ENCODE results near the gene RPRD2. TPM values are rescaled to one million over a fixed set of nuclear protein-coding genes. Genes with fewer than 3 reads are reported as not detected.

The RPRD2 gene
- total and polyA plus RNA-seq, 2 of the 4 experiments (the other 2 are of a cell fraction), result 3.9 to 11.6 TPM

GRCh38 chr1:150332651-150333290 is 31.2 kb upstream of the RPRD2 start:
- Histone ChIP-seq H4K8ac (ENCODE audit: low read depth in 2 of 2, low read length in 2 of 2) (no peak overlapping the region), H2AFZ (replicated peaks; ENCODE audit: low read length, poor library complexity) (no peak overlapping the region), H3K14ac (replicated peaks; ENCODE audit: low read depth, low read length) (no peak overlapping the region), H2AK9ac (replicated peaks; ENCODE audit: low read depth, low read length, poor library complexity) (no peak overlapping the region), H3K9me1 (ENCODE audit: insufficient read depth, low read length) (no peaks in the 10 kb centered on the region), H3K4ac (ENCODE audit: low read depth, low read length) (no peak overlapping the region), H3K4me3 (ENCODE audit: insufficient read depth, low read depth, low read length) (no peak overlapping the region), H3K23ac (ENCODE audit: low read depth, low read length) (no peak overlapping the region), H3K4me1 (ENCODE audit: control insufficient read depth, insufficient read depth, low read length) (no peaks in the 10 kb centered on the region), H4K91ac (ENCODE audit: insufficient read depth, low read depth, low read length) (no peak overlapping the region), H3K9ac (ENCODE audit: low read depth, low read length) (no peak overlapping the region), H3K36me3 (ENCODE audit: control insufficient read depth, insufficient read depth, low read length) (peaks cover 54% of the 10 kb centered on the region), H3K18ac (ENCODE audit: low read depth, low read length) (no peak overlapping the region), H2BK20ac (ENCODE audit: low read depth, low read length) (no peak overlapping the region), H3K9me3 (ENCODE audit: control insufficient read depth, insufficient read depth, low read length) (no peaks in the 10 kb centered on the region), H2AK5ac (ENCODE audit: low read depth, low read length) (no peak overlapping the region), H4K20me1 (ENCODE audit: insufficient read depth, low read length) (no peaks in the 10 kb centered on the region; the same call in 1 of the 2 replicates), H3K27me3 (ENCODE audit: control insufficient read depth, insufficient read depth, low read length) (no peaks in the 10 kb centered on the region), H4K5ac (ENCODE audit: low read depth, low read length) (no peak overlapping the region), H2BK120ac (ENCODE audit: low read depth, low read length) (no peak overlapping the region), H3K4me2 (ENCODE audit: low read depth, low read length) (no peak overlapping the region), H3K56ac (ENCODE audit: extremely low read depth, insufficient read depth, low read length) (no peak overlapping the region), H3K79me1 (ENCODE audit: low read depth in 1 of 2, low read length in 2 of 2) (peaks cover 9 to 11% of the 10 kb centered on the region in 2 experiments), H3K27ac (ENCODE audit: insufficient read depth, low read length) (no peak overlapping the region), H2BK15ac (ENCODE audit: low read depth, low read length) (no peak overlapping the region), H2BK5ac (ENCODE audit: low read depth, low read length, poor library complexity, severe bottlenecking) (no peak overlapping the region)
- in situ Hi-C loops (cut with MboI; ENCODE audit: low sequenced_read_pairs) (no loop called here), intact Hi-C loops (cut with micrococcal nuclease) (no loop called here), dilution Hi-C loops (cut with HindIII; ENCODE audit: low sequenced_read_pairs, unreplicated experiment) (no loop called here)
- ChIA-PET CTCF (no interaction called here), POLR2A (ENCODE audit: unreplicated experiment) (no interaction called here)
- WGBS, 2 experiments (ENCODE audit: extremely low coverage in 2 of 2, insufficient read length in 1 of 2), result 95% methylated on average over 4 of the region's 7 CpGs; no CpG with 5 or more reads in 1 of the 2 experiments
- BruUV-seq (replicated peaks), result no TSS peak
- DNase-seq (no peak), ATAC-seq (ENCODE audit: low read depth) (no peak)
- no peak for TF ChIP-seq SMC3 (IDR thresholded peaks at IDR 0.05; ENCODE audit: low read depth, low read length)
- no peak for TF ChIP-seq FOS (IDR thresholded peaks at IDR 0.05; ENCODE audit: low read depth, low read length)
- no peak for TF ChIP-seq RFX5 (IDR thresholded peaks at IDR 0.05; ENCODE audit: low read depth, low read length)
- TF ChIP-seq RCOR1 (IDR thresholded peaks at IDR 0.05; ENCODE audit: insufficient replicate concordance, low read length), result no peak
- TF ChIP-seq NFE2L2 (IDR thresholded peaks at IDR 0.05; ENCODE audit: low read depth, low read length), result no peak
- TF ChIP-seq MAZ (IDR thresholded peaks at IDR 0.05; ENCODE audit: borderline replicate concordance, low read depth, low read length), result no peak
- no peak for TF ChIP-seq POLR2A (IDR thresholded peaks at IDR 0.05; ENCODE audit: low read depth, low read length)
- no peak for TF ChIP-seq BHLHE40 (IDR thresholded peaks at IDR 0.05; ENCODE audit: low read depth, low read length)
- TF ChIP-seq RAD21 (IDR thresholded peaks at IDR 0.05; ENCODE audit: low read length), result no peak
- TF ChIP-seq USF2 (IDR thresholded peaks at IDR 0.05; ENCODE audit: low read depth, low read length), result no peak
- no peak for TF ChIP-seq CHD1 (IDR thresholded peaks at IDR 0.05; ENCODE audit: low read depth, low read length)
- no peak for TF ChIP-seq ELK1 (IDR thresholded peaks at IDR 0.05; ENCODE audit: borderline replicate concordance, low read depth, low read length)
- TF ChIP-seq CTCF (conservative IDR thresholded peaks at IDR 0.05; ENCODE audit: low read depth, low read length), result no peak
- no peak for TF ChIP-seq MXI1 (IDR thresholded peaks at IDR 0.05; ENCODE audit: borderline replicate concordance, low read depth, low read length)
- no peak for TF ChIP-seq MAFK (IDR thresholded peaks at IDR 0.05; ENCODE audit: low read depth, low read length)
- TF ChIP-seq CEBPB (IDR thresholded peaks at IDR 0.05; ENCODE audit: low read depth, low read length), result no peak

Measured in IMR-90 (cell line).